GM10248 (cell line): Measurements from ENCODE around the gene TNS1.

Experiments
- CTCF ChIA-PET: fragments of 300-600 bp; sonication (Branson Sonifier 250); formaldehyde crosslinking; extraction: SDS; loops from one replicate; lab custom pipeline; 2021; ENCODE audit warnings: antibody characterized with exemption; lab: Yijun Ruan, JAX
- POLR2A ChIA-PET: fragments of 350-650 bp; sonication (Branson Sonifier 250); formaldehyde crosslinking; extraction: SDS; loops from one replicate; lab custom pipeline; 2020; ENCODE audit warnings: antibody characterized with exemption; lab: Yijun Ruan, JAX
- DNase-seq: peaks from one replicate; pipeline ENCODE4 v3.0.0; 2012; ENCODE audit errors: extremely low spot score
- TF ChIP-seq, protein P1 (sequence below): IDR thresholded peaks from 2 replicates; pipeline ENCODE4 v1.5.1; 2012; ENCODE audit warnings: mild to moderate bottlenecking, low read depth; ENCODE audit errors: extremely low read depth, missing control alignments, control extremely low read depth

The TNS1 gene

DNA sequence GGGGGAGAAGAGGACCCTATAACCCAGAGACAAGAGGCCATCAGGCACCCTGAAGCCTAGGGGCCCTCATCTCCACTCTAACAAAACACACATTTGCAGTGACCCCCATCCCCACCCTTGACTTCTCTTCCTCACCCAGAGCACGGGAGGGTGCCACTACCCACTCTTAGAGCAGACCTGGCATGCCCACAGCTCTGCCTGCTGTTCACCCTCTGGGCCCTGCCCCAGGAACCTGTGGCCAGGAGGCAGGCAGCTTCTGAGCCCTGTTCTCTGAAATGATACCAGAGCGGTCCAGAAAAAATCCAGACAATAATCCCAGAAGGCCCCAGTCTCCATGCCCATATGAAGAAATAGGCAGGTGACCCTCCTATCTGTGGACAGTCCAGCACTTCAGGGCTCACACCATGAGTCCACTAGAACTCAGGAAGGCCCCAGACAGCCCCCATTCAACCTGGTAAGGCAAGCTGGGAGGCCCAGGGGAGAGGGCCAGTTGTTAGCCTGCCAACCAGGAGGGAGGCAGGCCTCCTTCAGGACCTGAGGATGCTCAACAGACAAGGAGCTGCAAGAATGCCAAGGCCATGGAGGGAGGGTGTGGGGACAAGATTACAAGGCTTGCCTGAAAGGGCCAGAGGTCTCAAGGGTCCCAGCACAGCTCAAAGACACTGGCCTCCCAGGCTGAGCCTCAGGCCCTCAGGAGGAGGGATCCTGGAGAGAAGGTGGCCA lies 75.0 kb downstream of the TNS1 start:
- DNase-seq = no peak
- POLR2A ChIA-PET = no interaction called here
- TF ChIP-seq, protein P1, sequence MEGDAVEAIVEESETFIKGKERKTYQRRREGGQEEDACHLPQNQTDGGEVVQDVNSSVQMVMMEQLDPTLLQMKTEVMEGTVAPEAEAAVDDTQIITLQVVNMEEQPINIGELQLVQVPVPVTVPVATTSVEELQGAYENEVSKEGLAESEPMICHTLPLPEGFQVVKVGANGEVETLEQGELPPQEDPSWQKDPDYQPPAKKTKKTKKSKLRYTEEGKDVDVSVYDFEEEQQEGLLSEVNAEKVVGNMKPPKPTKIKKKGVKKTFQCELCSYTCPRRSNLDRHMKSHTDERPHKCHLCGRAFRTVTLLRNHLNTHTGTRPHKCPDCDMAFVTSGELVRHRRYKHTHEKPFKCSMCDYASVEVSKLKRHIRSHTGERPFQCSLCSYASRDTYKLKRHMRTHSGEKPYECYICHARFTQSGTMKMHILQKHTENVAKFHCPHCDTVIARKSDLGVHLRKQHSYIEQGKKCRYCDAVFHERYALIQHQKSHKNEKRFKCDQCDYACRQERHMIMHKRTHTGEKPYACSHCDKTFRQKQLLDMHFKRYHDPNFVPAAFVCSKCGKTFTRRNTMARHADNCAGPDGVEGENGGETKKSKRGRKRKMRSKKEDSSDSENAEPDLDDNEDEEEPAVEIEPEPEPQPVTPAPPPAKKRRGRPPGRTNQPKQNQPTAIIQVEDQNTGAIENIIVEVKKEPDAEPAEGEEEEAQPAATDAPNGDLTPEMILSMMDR = no peak
- CTCF ChIA-PET = interaction anchor here (1.0 kb wide), 1 partner anchor 138 kb away, joined by 3 read pairs; no protein-coding TSS in a partner anchor

DNA sequence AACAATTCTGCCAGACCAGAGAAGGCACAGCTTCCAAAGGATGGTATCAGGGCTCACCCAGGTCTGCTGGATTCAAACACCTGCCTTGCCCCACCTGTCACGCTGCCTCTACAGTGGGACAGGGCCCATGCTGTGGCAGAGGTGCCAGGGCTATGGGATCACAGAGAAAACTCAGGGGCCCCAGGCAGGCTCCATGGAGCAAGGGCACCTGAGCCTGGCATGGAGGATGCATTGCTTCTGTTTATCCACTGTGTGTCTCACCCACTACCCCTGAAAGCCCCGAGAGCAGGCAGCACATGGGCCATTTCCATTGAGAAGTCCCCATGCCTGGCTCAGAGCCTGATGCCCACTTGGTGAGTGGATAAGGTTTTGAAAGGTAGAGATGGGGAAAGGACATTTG lies 76.0 kb downstream of the TNS1 start:
- ChIA-PET POLR2A (no interaction called here), CTCF (interaction anchor here (1.2 kb wide), 1 partner anchor 40 kb away, joined by 3 read pairs; no protein-coding TSS in a partner anchor)
- TF ChIP-seq, protein P1 = no peak
- DNase-seq = no peak

DNA sequence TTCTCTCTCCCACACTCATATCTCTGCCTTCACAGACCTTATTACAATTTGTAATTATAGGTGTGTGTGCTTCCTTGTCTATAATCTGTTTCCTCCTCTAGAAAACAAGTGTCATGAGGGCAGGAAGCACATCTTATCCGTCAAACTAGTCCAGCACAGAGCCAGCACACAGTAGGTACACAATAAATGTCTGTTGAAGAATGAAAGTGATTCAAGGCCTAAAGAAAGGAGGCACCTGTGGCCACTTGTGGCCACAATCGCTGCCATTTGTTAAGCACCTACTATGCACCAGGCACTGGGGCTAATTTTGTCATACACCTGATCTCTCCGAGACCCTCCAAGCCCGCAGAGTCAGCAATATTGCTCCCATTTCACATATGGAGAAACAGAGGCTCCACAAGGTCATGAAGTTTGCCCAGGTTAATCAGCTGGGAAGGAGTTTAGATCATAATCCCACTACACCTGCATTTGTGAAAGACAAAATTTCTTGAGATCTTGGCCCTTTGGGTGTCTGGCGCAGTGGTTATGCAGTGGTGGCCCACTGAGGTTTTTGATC lies 78.4 kb downstream of the TNS1 start:
- TF ChIP-seq, protein P1 = no peak
- CTCF ChIA-PET = no interaction called here
- no peak for DNase-seq
- POLR2A ChIA-PET = no interaction called here

DNA sequence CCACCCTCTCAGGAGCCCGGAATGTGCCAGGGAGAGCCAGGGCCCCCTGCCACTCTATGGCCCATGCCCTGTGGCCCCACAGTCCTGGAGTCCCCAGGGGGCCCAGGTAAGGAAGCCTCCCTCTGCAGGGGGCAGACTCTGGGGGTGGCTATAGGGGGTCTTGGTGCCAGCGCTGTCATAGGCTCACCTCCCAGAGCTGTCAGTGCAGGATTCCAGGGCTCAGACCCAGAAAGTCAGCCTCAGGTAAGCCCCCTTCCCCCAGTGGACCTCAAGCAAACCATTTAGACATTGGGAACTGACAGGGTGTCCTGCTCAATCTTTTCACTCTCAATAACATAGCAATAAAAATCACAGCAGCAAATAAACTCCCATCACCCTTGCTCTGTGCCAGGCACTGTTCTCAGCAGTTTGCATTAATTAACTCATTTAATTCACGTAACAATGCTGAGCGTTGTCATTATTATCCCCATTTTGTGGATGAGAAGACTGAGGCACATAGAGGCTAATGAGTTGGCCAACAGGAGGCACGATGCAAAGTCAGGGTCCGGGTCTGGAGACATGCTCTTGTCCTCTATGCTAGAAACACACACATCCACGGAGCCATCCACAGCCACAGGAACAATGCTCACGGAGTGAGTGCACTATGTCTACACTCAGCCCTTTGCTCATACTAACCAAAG lies 79.6 kb downstream of the TNS1 start:
- ChIA-PET CTCF (no interaction called here), POLR2A (no interaction called here)
- TF ChIP-seq, protein P1 = no peak
- no peak for DNase-seq

DNA sequence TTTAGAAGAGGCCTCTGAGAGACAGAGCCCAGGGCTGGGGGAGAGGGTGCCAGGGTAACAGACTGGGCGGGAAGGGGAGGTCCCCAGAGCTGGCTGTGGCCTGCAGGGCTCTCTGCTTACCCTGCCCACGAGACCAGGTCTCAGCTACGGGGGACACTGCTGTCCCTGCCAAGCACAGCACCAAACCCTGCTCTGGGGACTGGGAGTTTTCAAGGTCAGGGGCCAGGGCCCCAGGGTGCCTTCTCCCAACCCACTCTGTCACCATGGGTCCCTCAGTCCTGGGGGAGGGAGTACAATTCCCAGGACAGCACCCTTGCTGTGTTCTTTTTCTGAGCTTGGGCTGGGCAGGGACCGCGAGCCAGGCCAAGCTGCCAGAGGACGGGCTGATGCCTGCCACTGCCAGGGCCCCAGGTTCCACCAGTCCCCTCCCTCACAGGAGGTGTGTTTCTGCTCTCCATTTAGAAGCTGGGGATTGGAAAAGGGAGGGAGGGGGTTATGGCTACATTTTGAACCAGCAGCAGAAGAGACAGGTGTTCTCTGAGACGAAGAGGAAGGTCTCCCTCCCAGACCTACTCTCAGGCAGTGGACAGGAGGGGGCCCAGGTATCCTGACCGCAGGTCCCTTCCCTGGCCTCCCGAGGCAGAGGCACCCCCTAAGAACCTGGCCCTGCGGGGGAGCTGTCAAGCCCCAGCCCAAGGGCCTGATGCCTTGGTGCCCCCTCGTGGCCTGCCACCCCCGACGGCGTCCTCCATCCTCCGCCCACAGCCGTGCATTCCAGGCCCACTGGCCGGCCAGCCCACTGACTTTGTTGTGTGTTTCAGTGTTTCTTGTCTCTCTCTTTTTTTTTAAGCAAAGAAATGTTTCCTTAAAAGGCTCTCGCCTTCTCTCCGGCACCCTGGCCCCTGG lies 80.4 kb downstream of the TNS1 start:
- no peak for DNase-seq
- TF ChIP-seq, protein P1 = no peak
- POLR2A ChIA-PET = no interaction called here
- CTCF ChIA-PET = no interaction called here
